DMS114 treated with DMSO at 0.1 percent for 48 hours (cell line): ENCODE measurements around the gene PIBF1.
A peak's percentile ranks its signal among the peaks of the same experiment; 100 is the strongest.

Source experiments
- DNase-seq: peaks from one replicate; lab custom pipeline; 2025; ENCODE audit not compliant: unreplicated experiment; lab: John Stamatoyannopoulos, UW

PIBF1 gene

GRCh38 chr13:73058736-73059459 is 277.0 kb downstream of the PIBF1 start, which contains the start of gene KLF5:
Gene KLF5 (plus strand): TSS chr13:73059005. CDS start chr13:73059328, 323 bp downstream.
- DNase-seq = peak; percentile 59

- DNase-seq = no peak
These were observed 277.7 kb downstream of the PIBF1 start for GRCh38 chr13:73059460-73060250.

- no peak for DNase-seq
These were observed 278.6 kb downstream of the PIBF1 start for GRCh38 chr13:73060251-73061160.

- no peak for DNase-seq
These were observed 279.5 kb downstream of the PIBF1 start for GRCh38 chr13:73061473-73061872.

- DNase-seq = no peak
These were observed 279.9 kb downstream of the PIBF1 start for GRCh38 chr13:73061876-73062275.

- DNase-seq = no peak
These were observed 280.5 kb downstream of the PIBF1 start for GRCh38 chr13:73062468-73062867.

GRCh38 chr13:73063166-73063565 is 281.2 kb downstream of the PIBF1 start:
- no peak for DNase-seq

- no peak for DNase-seq
These were observed 283.1 kb downstream of the PIBF1 start for GRCh38 chr13:73065036-73065435.

GRCh38 chr13:73065665-73066340 is 283.9 kb downstream of the PIBF1 start:
- no peak for DNase-seq
